GM15510 (cell line): ENCODE results near the gene GPR22.

Experiments used
- POLR2A ChIP-seq: IDR thresholded peaks from 3 replicates; pipeline ENCODE4 v1.6.1; 2011; ENCODE audit warnings: borderline replicate concordance; ENCODE audit not compliant: insufficient read length; ENCODE audit errors: extremely low read depth

The GPR22 gene

GRCh38 chr7:107499731-107500130, 29.9 kb downstream of the GPR22 start:
- no peak for TF ChIP-seq POLR2A

- TF ChIP-seq POLR2A = no peak
Measured at GRCh38 chr7:107501593-107501992, 31.7 kb downstream of the GPR22 start.

- TF ChIP-seq POLR2A = no peak
Measured at GRCh38 chr7:107502154-107502553, 32.3 kb downstream of the GPR22 start.

GRCh38 chr7:107502797-107503196, 32.9 kb downstream of the GPR22 start:
- no peak for TF ChIP-seq POLR2A

GRCh38 chr7:107503687-107504086, 33.8 kb downstream of the GPR22 start:
- TF ChIP-seq POLR2A = no peak

- TF ChIP-seq POLR2A = no peak
Measured at GRCh38 chr7:107505362-107505761, 35.5 kb downstream of the GPR22 start.

- TF ChIP-seq POLR2A = no peak
Measured at GRCh38 chr7:107505997-107506673, 36.3 kb downstream of the GPR22 start.

GRCh38 chr7:107506674-107507339, 37.0 kb downstream of the GPR22 start:
- no peak for TF ChIP-seq POLR2A
